ENCODE measurements around the gene CCNF.
A peak's percentile ranks its signal among the peaks of the same experiment; 100 is the strongest.

Gene CCNF

DNA sequence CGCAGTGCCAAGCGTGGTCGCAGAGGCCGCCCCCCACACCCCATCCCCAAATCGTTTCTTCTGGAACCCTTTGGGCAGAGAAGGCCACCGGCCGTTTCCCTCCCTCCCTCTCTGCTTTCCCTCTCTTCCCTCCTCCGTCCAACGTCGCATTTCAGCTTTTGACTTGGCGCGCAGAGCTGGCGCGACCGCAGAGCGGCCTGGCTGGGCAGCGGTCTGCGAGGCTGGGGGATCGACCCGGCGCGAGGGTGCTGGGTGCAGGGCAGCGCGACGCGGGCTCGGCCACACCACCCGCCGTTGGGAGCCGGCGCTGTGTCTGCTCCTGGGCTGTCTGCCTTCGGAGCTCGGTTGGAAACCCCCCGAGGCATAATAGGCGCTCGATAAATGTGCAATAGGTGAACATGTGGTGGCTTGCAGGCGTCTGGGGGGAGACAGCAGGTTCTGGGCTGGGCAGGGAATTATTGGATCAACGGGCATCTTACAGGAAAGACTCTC is 39.0 kb downstream of the CCNF start:
- Histone ChIP-seq H3K27me3 (ENCODE audit: low read depth) (no peaks in the 10 kb centered on the region), H3K9me3 (no peaks in the 10 kb centered on the region), H3K36me3 (replicated peaks) (peaks cover 4% of the 10 kb centered on the region; the same call in 1 of the 2 replicates), H3K4me3 (peak overlapping the region; percentile 16), H3K4me1 (peaks cover 29% of the 10 kb centered on the region)
- DNase-seq (ENCODE audit: low spot score in 2 of 2) = peak; percentile 51 to 81
- in situ Hi-C loops (cut with MboI; ENCODE audit: low sequenced_read_pairs) = no loop called here

DNA sequence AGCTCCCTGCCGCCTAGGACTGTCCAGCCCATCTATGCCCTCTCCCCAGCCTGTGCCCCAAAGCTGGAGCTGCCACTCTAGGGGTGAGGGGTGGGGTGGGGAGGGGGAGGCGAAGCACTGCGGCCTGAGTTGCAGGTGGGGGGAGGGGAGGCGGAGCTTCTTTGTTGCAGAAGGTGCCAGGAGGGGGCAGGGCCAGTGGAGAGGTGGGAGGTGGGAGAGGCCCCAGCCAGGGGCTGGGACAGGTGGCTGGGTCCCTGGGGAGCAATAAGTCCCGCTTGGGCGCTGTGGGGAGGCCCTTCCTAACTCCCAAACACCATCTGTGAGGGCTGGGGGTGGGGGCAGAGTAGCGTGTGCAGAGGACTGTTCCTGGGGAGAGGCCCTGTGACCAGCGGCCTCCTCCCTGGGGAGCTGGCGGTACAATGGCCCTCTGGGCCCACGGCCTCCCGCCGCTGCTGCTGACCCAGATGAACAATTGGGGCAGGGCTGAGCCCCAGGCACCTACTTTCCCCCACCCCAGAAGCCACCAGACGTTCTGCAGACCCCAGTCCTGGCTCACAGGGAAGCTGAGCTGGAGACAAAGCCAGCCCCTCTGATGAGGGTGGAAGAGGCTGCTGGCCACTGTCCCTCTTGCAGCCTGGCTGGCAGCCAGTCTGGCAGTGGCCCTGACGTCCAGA is 39.6 kb downstream of the CCNF start:
- no peaks in the 10 kb centered on the region for H3K27me3 ChIP-seq (ENCODE audit: low read depth)
- peak; percentile 85 to 93 for DNase-seq (ENCODE audit: low spot score in 2 of 2)
- no peaks in the 10 kb centered on the region for H3K9me3 ChIP-seq
- peaks cover 2% of the 10 kb centered on the region; the same call in 1 of the 2 replicates for H3K36me3 ChIP-seq (replicated peaks)
- H3K4me1 ChIP-seq = peaks cover 31% of the 10 kb centered on the region
- in situ Hi-C loops (cut with MboI; ENCODE audit: low sequenced_read_pairs) = no loop called here
- peak overlapping the region; percentile 16; the same call in 1 of the 2 replicates for H3K4me3 ChIP-seq

DNA sequence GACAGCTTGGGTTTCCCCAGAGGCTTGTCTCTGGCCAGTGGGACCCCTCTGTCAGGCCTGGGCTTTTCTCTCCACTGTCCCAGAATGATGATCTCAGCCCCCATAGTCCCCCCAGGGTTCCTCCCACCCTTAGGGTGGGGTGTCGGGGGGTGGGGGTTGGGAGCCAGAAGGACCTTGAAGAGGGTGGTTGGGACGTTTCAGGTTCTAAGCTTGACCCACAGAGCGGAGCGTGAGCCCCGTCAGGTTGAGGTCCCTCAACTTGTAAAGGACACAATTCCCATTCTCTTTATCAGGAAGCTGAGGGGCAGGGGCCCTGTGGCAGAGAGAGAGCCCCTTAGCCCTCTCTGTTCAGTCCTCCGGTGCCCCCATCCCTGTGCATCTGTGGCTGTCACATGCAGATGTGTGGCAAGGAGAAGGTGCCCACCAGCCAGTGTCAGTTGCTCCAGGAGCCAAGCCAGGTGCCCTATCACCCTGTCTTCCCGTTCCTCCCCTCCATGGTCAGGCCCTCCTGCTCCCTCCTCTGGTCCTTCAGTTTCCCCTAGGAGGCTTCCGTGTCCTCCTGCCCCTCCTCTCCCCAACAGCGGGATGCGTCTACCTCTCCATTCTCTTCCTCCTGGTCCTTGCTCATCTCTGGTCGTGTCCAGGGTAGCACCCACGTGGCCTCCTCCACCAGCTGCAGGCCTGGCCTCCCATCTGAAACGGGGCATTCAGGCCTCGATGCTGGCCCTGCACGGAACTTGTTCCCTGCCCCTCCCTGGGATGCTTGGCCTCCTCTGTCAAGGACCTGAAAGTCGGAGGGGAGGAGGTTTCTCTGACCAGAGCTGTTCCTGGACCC is 40.4 kb downstream of the CCNF start:
- H3K36me3 ChIP-seq (replicated peaks) = peaks cover 2% of the 10 kb centered on the region; the same call in 1 of the 2 replicates
- H3K4me3 ChIP-seq = no peak overlapping the region
- H3K4me1 ChIP-seq = peaks cover 31% of the 10 kb centered on the region
- DNase-seq (ENCODE audit: low spot score in 2 of 2) = no peak
- H3K9me3 ChIP-seq = no peaks in the 10 kb centered on the region
- H3K27me3 ChIP-seq (ENCODE audit: low read depth) = no peaks in the 10 kb centered on the region
- in situ Hi-C loops (cut with MboI; ENCODE audit: low sequenced_read_pairs) = no loop called here

DNA sequence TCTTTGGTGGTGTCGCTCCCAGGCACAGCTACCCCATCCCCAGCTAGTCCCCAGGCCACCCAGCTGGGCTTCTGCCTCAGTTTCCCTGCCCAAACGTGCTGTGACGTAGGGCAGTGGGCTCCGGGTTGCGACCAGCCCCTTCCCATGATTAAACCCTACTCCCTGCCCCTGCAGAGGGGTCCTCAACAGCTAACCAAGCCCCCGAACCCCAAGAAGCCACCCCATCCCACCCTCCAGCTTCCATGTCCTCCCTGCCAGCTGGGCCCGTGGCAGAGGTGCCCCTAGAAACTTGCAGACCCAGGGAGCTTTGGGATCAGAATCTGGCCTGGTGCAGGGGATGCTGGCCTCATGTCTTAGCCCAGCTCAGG is 41.0 kb downstream of the CCNF start:
- Histone ChIP-seq H3K27me3 (ENCODE audit: low read depth) (no peaks in the 10 kb centered on the region), H3K36me3 (replicated peaks) (peaks cover 3% of the 10 kb centered on the region; the same call in 1 of the 2 replicates), H3K4me3 (no peak overlapping the region), H3K4me1 (peaks cover 31% of the 10 kb centered on the region), H3K9me3 (no peaks in the 10 kb centered on the region)
- in situ Hi-C loops (cut with MboI; ENCODE audit: low sequenced_read_pairs) = no loop called here
- no peak for DNase-seq (ENCODE audit: low spot score in 2 of 2)

DNA sequence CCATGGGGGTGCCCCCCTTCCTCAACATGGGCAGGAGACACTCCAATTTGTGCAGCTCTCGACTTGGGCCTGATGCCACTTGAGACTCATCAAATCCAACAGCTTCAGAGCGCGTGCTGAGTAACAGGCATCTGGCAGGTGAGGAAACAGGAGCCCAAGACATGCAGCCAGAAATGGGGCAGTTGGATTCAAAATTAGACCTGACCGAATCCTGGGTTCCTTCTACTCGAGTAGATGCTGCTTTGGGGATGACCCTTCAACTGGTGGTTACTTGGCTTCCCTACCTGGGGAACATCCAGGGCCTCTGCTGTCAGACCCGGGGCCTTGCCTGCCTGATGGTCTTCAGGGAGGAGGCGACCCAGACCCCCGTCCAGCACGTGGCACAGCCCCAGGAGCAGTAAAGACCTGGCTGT is 41.4 kb downstream of the CCNF start:
- DNase-seq (ENCODE audit: low spot score in 2 of 2) = no peak
- H3K4me1 ChIP-seq = peaks cover 31% of the 10 kb centered on the region
- H3K36me3 ChIP-seq (replicated peaks) = peaks cover 3% of the 10 kb centered on the region; the same call in 1 of the 2 replicates
- no peak overlapping the region for H3K4me3 ChIP-seq
- no peaks in the 10 kb centered on the region for H3K27me3 ChIP-seq (ENCODE audit: low read depth)
- no peaks in the 10 kb centered on the region for H3K9me3 ChIP-seq
- in situ Hi-C loops (cut with MboI; ENCODE audit: low sequenced_read_pairs) = no loop called here

DNA sequence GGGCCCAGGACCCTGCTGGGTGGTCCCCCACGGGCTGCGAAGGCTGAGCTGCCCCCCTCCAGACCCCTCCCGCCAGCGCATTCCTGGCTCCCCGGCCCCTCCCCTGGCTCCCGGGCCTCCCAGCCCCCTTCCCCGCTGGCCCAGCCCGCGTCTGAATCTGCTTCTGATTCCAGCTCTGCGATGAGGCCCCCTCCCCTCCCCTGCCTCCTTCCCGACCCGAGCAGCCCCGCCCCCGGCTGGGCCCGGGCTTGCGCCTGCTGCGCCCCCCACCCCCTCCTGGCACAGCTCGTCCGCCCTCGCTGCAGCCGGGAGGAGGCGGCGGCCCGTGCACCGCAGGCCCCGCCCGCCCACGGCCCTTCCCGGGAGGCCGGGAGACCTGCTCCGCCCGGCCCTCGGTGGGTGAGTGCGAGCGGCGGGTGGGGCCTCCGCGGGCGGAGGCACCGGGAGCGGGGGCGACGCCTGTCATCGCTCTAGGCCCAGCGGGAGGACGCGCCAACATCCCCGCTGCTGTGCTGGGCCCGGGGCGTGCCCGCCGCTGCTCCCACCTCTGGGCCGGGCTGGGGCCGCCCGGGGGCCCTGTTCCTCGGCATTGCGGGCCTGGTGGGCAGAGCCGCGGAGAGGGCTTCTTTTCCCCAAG is 41.9 kb downstream of the CCNF start, which contains the start of gene NTN3:
NTN3 (plus strand) TSS at position 282 of the 637 bp plus-strand sequence. CDS start 405 bp downstream, outside the sequence.
- DNase-seq (ENCODE audit: low spot score in 2 of 2) = peak; percentile 26 to 79
- no peak within 1 kb of the TSS for H3K4me3 ChIP-seq
- in situ Hi-C loops (cut with MboI; ENCODE audit: low sequenced_read_pairs) = no loop called here

DNA sequence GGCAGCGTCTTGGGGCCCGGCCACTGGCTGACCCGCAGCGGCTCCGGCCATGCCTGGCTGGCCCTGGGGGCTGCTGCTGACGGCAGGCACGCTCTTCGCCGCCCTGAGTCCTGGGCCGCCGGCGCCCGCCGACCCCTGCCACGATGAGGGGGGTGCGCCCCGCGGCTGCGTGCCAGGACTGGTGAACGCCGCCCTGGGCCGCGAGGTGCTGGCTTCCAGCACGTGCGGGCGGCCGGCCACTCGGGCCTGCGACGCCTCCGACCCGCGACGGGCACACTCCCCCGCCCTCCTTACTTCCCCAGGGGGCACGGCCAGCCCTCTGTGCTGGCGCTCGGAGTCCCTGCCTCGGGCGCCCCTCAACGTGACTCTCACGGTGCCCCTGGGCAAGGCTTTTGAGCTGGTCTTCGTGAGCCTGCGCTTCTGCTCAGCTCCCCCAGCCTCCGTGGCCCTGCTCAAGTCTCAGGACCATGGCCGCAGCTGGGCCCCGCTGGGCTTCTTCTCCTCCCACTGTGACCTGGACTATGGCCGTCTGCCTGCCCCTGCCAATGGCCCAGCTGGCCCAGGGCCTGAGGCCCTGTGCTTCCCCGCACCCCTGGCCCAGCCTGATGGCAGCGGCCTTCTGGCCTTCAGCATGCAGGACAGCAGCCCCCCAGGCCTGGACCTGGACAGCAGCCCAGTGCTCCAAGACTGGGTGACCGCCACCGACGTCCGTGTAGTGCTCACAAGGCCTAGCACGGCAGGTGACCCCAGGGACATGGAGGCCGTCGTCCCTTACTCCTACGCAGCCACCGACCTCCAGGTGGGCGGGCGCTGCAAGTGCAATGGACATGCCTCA is 42.6 kb downstream of the CCNF start:
- Histone ChIP-seq H3K9me3 (no peaks in the 10 kb centered on the region), H3K4me1 (peaks cover 34% of the 10 kb centered on the region), H3K27me3 (ENCODE audit: low read depth) (no peaks in the 10 kb centered on the region), H3K36me3 (replicated peaks) (0 out of 2 replicates have a peak, but pooled peaks cover 3% of the 10 kb centered on the region), H3K4me3 (no peak overlapping the region)
- in situ Hi-C loops (cut with MboI; ENCODE audit: low sequenced_read_pairs) = no loop called here
- no peak for DNase-seq (ENCODE audit: low spot score in 2 of 2)

More for the DNA sequence above, 41.9 kb downstream of the CCNF start, which contains the start of gene NTN3:
- 0 out of 2 replicates have a peak, but pooled peaks cover 3% of the 10 kb centered on the region for H3K36me3 ChIP-seq (replicated peaks)
- no peaks in the 10 kb centered on the region for H3K9me3 ChIP-seq
- no peaks in the 10 kb centered on the region for H3K27me3 ChIP-seq (ENCODE audit: low read depth)
- peaks cover 34% of the 10 kb centered on the region for H3K4me1 ChIP-seq

DNA sequence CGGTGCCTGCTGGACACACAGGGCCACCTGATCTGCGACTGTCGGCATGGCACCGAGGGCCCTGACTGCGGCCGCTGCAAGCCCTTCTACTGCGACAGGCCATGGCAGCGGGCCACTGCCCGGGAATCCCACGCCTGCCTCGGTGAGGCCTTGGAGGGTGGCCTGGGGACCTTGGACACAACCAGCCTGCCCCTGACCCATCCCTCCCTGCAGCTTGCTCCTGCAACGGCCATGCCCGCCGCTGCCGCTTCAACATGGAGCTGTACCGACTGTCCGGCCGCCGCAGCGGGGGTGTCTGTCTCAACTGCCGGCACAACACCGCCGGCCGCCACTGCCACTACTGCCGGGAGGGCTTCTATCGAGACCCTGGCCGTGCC is 43.2 kb downstream of the CCNF start:
- H3K36me3 ChIP-seq (replicated peaks) = 0 out of 2 replicates have a peak, but pooled peaks cover 3% of the 10 kb centered on the region
- in situ Hi-C loops (cut with MboI; ENCODE audit: low sequenced_read_pairs) = no loop called here
- no peaks in the 10 kb centered on the region for H3K27me3 ChIP-seq (ENCODE audit: low read depth)
- H3K9me3 ChIP-seq = no peaks in the 10 kb centered on the region
- H3K4me1 ChIP-seq = peaks cover 34% of the 10 kb centered on the region
- no peak for DNase-seq (ENCODE audit: low spot score in 2 of 2)
- H3K4me3 ChIP-seq = no peak overlapping the region

DNA sequence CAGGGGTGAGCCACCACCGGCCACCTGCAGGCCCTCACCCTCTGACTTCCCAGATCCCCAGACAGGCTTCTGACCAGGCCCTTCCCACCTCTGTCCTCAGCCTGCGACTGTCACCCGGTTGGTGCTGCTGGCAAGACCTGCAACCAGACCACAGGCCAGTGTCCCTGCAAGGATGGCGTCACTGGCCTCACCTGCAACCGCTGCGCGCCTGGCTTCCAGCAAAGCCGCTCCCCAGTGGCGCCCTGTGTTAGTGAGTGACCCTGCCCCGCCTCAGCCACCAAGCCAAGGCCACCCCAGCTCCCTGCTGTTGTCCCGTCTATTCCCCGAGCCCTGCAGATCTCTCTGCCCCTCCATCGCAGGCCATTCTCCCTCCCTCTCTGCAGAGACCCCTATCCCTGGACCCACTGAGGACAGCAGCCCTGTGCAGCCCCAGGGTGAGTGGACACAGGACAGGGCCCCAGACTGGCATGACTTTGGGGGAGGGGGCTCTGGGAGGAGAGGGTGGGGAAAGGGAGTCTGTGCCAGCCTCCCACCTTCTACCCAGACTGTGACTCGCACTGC is 43.7 kb downstream of the CCNF start:
- Histone ChIP-seq H3K9me3 (no peaks in the 10 kb centered on the region), H3K36me3 (replicated peaks) (0 out of 2 replicates have a peak, but pooled peaks cover 3% of the 10 kb centered on the region), H3K4me3 (peak overlapping the region; percentile 24), H3K27me3 (ENCODE audit: low read depth) (no peaks in the 10 kb centered on the region), H3K4me1 (peaks cover 33% of the 10 kb centered on the region)
- no peak for DNase-seq (ENCODE audit: low spot score in 2 of 2)
- in situ Hi-C loops (cut with MboI; ENCODE audit: low sequenced_read_pairs) = no loop called here

DNA sequence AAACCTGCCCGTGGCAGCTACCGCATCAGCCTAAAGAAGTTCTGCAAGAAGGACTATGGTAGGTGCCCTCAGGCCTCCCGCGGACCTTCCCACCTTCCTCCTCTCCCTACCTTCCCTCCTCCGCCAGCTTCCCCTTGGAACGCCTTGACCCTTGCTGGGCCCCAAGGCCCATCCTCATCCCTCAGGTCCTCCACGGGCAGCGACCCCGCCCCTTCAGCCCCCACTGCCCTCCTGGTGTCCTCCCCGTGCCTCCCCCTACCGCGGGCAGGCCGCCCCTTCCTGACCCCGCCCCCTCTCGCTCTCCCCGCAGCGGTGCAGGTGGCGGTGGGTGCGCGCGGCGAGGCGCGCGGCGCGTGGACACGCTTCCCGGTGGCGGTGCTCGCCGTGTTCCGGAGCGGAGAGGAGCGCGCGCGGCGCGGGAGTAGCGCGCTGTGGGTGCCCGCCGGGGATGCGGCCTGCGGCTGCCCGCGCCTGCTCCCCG is 44.2 kb downstream of the CCNF start:
- H3K36me3 ChIP-seq (replicated peaks) = 0 out of 2 replicates have a peak, but pooled peaks cover 3% of the 10 kb centered on the region
- peaks cover 27% of the 10 kb centered on the region for H3K4me1 ChIP-seq
- peak in 1 of 2 experiments; percentile 79 for DNase-seq (ENCODE audit: low spot score in 2 of 2)
- in situ Hi-C loops (cut with MboI; ENCODE audit: low sequenced_read_pairs) = no loop called here
- no peaks in the 10 kb centered on the region for H3K9me3 ChIP-seq
- no peaks in the 10 kb centered on the region for H3K27me3 ChIP-seq (ENCODE audit: low read depth)
- H3K4me3 ChIP-seq = peak overlapping the region; percentile 24

DNA sequence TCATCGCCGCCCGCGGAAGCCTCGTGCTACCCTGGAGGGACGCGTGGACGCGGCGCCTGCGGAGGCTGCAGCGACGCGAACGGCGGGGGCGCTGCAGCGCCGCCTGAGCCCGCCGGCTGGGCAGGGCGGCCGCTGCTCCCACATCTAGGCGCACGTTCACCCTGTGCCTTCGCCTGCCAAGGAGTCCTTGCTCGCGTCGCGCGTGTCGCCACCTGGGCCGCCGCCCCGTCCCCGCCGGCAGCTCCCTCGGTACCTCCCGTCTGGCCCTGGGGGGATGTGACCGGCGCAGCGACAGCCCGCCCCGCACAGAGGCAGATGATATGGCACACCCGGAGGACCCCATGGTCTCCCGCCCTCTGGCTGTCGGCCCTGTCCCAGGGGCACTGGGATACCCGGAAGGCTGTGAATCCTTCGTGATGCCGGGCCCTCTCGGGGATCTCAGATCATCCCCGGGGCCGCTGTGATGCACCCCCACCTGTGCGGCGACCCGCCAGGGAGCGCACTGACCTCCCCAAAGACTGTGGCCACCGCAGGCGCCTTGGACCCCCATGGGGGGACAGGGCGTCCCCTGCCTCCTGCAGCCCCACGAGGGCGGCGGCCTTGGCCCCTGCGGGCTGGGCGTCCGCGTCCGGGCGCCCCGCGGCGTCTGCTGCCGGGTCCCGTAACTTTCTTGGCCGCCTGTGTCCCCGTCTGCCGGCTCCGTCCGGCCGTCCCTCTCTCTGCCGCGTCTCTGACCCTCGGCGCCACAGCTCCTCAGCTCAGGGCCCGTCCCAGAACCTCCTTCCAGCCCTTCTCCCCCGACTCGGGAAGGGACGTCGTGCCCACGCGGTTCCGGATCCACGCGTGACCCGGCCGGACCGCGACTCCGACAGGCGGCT is 45.0 kb downstream of the CCNF start:
- peak; percentile 22 to 57 for DNase-seq (ENCODE audit: low spot score in 2 of 2)
- H3K4me3 ChIP-seq = peak overlapping the region; percentile 72
- H3K9me3 ChIP-seq = no peaks in the 10 kb centered on the region
- H3K36me3 ChIP-seq (replicated peaks) = 0 out of 2 replicates have a peak, but pooled peaks cover 3% of the 10 kb centered on the region
- peaks cover 20% of the 10 kb centered on the region for H3K4me1 ChIP-seq
- in situ Hi-C loops (cut with MboI; ENCODE audit: low sequenced_read_pairs) = no loop called here
- no peaks in the 10 kb centered on the region for H3K27me3 ChIP-seq (ENCODE audit: low read depth)
